ENCODE measurements around the gene PACS2.
A peak's percentile ranks its signal among the peaks of the same experiment; 100 is the strongest.
"Not testable (repeated sequence)": the region's sequence is repeated elsewhere in the genome, so short reads cannot be mapped to it uniquely, and the experiment has no call there.

PACS2 gene

GRCh38 chr14:105287249-105288102 is 27.1 kb upstream of the PACS2 start:
- 93% methylated on average over 23 of the region's 24 CpGs for WGBS (ENCODE audit: insufficient coverage)
- no peak for DNase-seq
- no peaks in the 10 kb centered on the region for H3K9me3 ChIP-seq (ENCODE audit: control extremely low read depth in 1 of 5, control insufficient read depth in 4 of 5, insufficient read depth in 2 of 5, low read depth in 1 of 5, low read length in 4 of 5)
- CTCF ChIA-PET: interaction anchor here (1.5 kb wide), 1 partner anchor 27 kb away, joined by 5 read pairs; no protein-coding TSS in a partner anchor
- no peak overlapping the region for H3K4me3 ChIP-seq (ENCODE audit: control insufficient read depth in 1 of 7, extremely low read depth in 1 of 7, insufficient read depth in 4 of 7, low read depth in 2 of 7, low read length in 6 of 7)
- H3K27ac ChIP-seq (ENCODE audit: insufficient read depth in 1 of 2, low read depth in 1 of 2, low read length in 2 of 2, poor library complexity in 1 of 2, severe bottlenecking in 2 of 2): no peak overlapping the region
- H3K27me3 ChIP-seq (replicated peaks in 2 of 5; ENCODE audit: control insufficient read depth in 4 of 5, insufficient read depth in 5 of 5, low read length in 4 of 5): no peaks in the 10 kb centered on the region
- H3K4me1 ChIP-seq (ENCODE audit: control extremely low read depth in 1 of 4, control insufficient read depth in 4 of 4, insufficient read depth in 4 of 4, low read length in 3 of 4): peaks cover 0 to 63% (median 54%) of the 10 kb centered on the region in 4 experiments
- H3K36me3 ChIP-seq (ENCODE audit: control insufficient read depth in 4 of 4, insufficient read depth in 4 of 4, low read length in 3 of 4): peaks cover 0 to 12% (median 2%) of the 10 kb centered on the region in 4 experiments
- POLR2A ChIA-PET: no interaction called here

GRCh38 chr14:105288936-105289335 is 25.6 kb upstream of the PACS2 start:
- 95% methylated on average over 6 of the region's 6 CpGs for WGBS (ENCODE audit: insufficient coverage)
- H3K27me3 ChIP-seq (replicated peaks in 2 of 5; ENCODE audit: control insufficient read depth in 4 of 5, insufficient read depth in 5 of 5, low read length in 4 of 5); H3K4me3 ChIP-seq (ENCODE audit: control insufficient read depth in 1 of 7, extremely low read depth in 1 of 7, insufficient read depth in 4 of 7, low read depth in 2 of 7, low read length in 6 of 7); H3K27ac ChIP-seq (ENCODE audit: insufficient read depth in 1 of 2, low read depth in 1 of 2, low read length in 2 of 2, poor library complexity in 1 of 2, severe bottlenecking in 2 of 2); H3K9me3 ChIP-seq (ENCODE audit: control extremely low read depth in 1 of 5, control insufficient read depth in 4 of 5, insufficient read depth in 2 of 5, low read depth in 1 of 5, low read length in 4 of 5); DNase-seq; H3K36me3 ChIP-seq (ENCODE audit: control insufficient read depth in 4 of 4, insufficient read depth in 4 of 4, low read length in 3 of 4): not testable (repeated sequence)
- ChIA-PET CTCF (interaction anchor here (0.6 to 2.4 kb wide), 2 partner anchors 14 to 351 kb away, joined by 3 to 8 read pairs; no protein-coding TSS in a partner anchor), POLR2A (interaction anchor here (0.7 kb wide), 2 partner anchors 40 to 119 kb away, joined by 3 read pairs; no protein-coding TSS in a partner anchor)
- peaks cover 0 to 65% (median 55%) of the 10 kb centered on the region in 4 experiments for H3K4me1 ChIP-seq (ENCODE audit: control extremely low read depth in 1 of 4, control insufficient read depth in 4 of 4, insufficient read depth in 4 of 4, low read length in 3 of 4)

GRCh38 chr14:105290621-105291346 is 23.8 kb upstream of the PACS2 start:
- peak; percentile 76 to 82 (median 77) for DNase-seq
- peak overlapping the region in 2 of 7 experiments; percentile 16 to 40 for H3K4me3 ChIP-seq (ENCODE audit: control insufficient read depth in 1 of 7, extremely low read depth in 1 of 7, insufficient read depth in 4 of 7, low read depth in 2 of 7, low read length in 6 of 7)
- POLR2A ChIA-PET: interaction anchor here (0.7 to 1.6 kb wide), 5 partner anchors 10 to 87 kb away, joined by 3 to 7 read pairs (median 3); partner anchors contain the start of genes BRF1 and BTBD6
- 16% methylated on average over 6 of the region's 13 CpGs for WGBS (ENCODE audit: insufficient coverage)
- CTCF ChIA-PET: interaction anchor here (0.6 to 3.5 kb wide), 19 partner anchors 9 to 315 kb away, joined by 3 to 16 read pairs (median 5); partner anchors contain the start of genes BRF1, BTBD6 and PACS2
- H3K27ac ChIP-seq (ENCODE audit: insufficient read depth in 1 of 2, low read depth in 1 of 2, low read length in 2 of 2, poor library complexity in 1 of 2, severe bottlenecking in 2 of 2): peak overlapping the region; percentile 95 to 96
- peaks cover 8 to 69% (median 61%) of the 10 kb centered on the region in 4 experiments for H3K4me1 ChIP-seq (ENCODE audit: control extremely low read depth in 1 of 4, control insufficient read depth in 4 of 4, insufficient read depth in 4 of 4, low read length in 3 of 4)
- H3K9me3 ChIP-seq (ENCODE audit: control extremely low read depth in 1 of 5, control insufficient read depth in 4 of 5, insufficient read depth in 2 of 5, low read depth in 1 of 5, low read length in 4 of 5): no peaks in the 10 kb centered on the region
- H3K27me3 ChIP-seq (replicated peaks in 2 of 5; ENCODE audit: control insufficient read depth in 4 of 5, insufficient read depth in 5 of 5, low read length in 4 of 5): no peaks in the 10 kb centered on the region
- H3K36me3 ChIP-seq (ENCODE audit: control insufficient read depth in 4 of 4, insufficient read depth in 4 of 4, low read length in 3 of 4): peaks cover 0 to 4% (median 0%) of the 10 kb centered on the region in 4 experiments

GRCh38 chr14:105292826-105293711 is 21.5 kb upstream of the PACS2 start:
- no peaks in the 10 kb centered on the region for H3K27me3 ChIP-seq (replicated peaks in 2 of 5; ENCODE audit: control insufficient read depth in 4 of 5, insufficient read depth in 5 of 5, low read length in 4 of 5)
- ChIA-PET CTCF (interaction anchor here (0.7 to 3.5 kb wide), 14 partner anchors 8 to 228 kb away, joined by 3 to 16 read pairs (median 6); partner anchors contain the start of genes BRF1, BTBD6, GPR132 and PACS2), POLR2A (interaction anchor here (0.6 to 3.1 kb wide), 7 partner anchors 8 to 218 kb away, joined by 3 to 22 read pairs (median 4); partner anchors contain the start of genes BRF1, BTBD6 and PACS2)
- H3K4me1 ChIP-seq (ENCODE audit: control extremely low read depth in 1 of 4, control insufficient read depth in 4 of 4, insufficient read depth in 4 of 4, low read length in 3 of 4): peaks cover 8 to 63% (median 57%) of the 10 kb centered on the region in 4 experiments
- H3K9me3 ChIP-seq (ENCODE audit: control extremely low read depth in 1 of 5, control insufficient read depth in 4 of 5, insufficient read depth in 2 of 5, low read depth in 1 of 5, low read length in 4 of 5): no peaks in the 10 kb centered on the region
- peak overlapping the region in 5 of 7 experiments; percentile 26 to 66 (median 50) for H3K4me3 ChIP-seq (ENCODE audit: control insufficient read depth in 1 of 7, extremely low read depth in 1 of 7, insufficient read depth in 4 of 7, low read depth in 2 of 7, low read length in 6 of 7)
- no peaks in the 10 kb centered on the region for H3K36me3 ChIP-seq (ENCODE audit: control insufficient read depth in 4 of 4, insufficient read depth in 4 of 4, low read length in 3 of 4)
- H3K27ac ChIP-seq (ENCODE audit: insufficient read depth in 1 of 2, low read depth in 1 of 2, low read length in 2 of 2, poor library complexity in 1 of 2, severe bottlenecking in 2 of 2): peak overlapping the region; percentile 95 to 96
- peak; percentile 86 to 97 (median 94) for DNase-seq
- 6% methylated on average over 20 of the region's 26 CpGs for WGBS (ENCODE audit: insufficient coverage)

- peak; percentile 81 to 96 (median 95) for DNase-seq
- POLR2A ChIA-PET: interaction anchor here (0.7 to 3.1 kb wide), 6 partner anchors 13 to 229 kb away, joined by 3 to 22 read pairs (median 3); partner anchors contain the start of genes BTBD6, GPR132 and PACS2
- H3K4me3 ChIP-seq (ENCODE audit: control insufficient read depth in 1 of 7, extremely low read depth in 1 of 7, insufficient read depth in 4 of 7, low read depth in 2 of 7, low read length in 6 of 7): peak overlapping the region in 4 of 7 experiments; percentile 1 to 66 (median 52)
- CTCF ChIA-PET: interaction anchor here (1.0 to 3.5 kb wide), 7 partner anchors 11 to 99 kb away, joined by 3 to 13 read pairs (median 4); partner anchors contain the start of gene PACS2
- no peaks in the 10 kb centered on the region for H3K36me3 ChIP-seq (ENCODE audit: control insufficient read depth in 4 of 4, insufficient read depth in 4 of 4, low read length in 3 of 4)
- WGBS (ENCODE audit: insufficient coverage): 12% methylated on average over 10 of the region's 15 CpGs
- H3K27me3 ChIP-seq (replicated peaks in 2 of 5; ENCODE audit: control insufficient read depth in 4 of 5, insufficient read depth in 5 of 5, low read length in 4 of 5): no peaks in the 10 kb centered on the region
- H3K9me3 ChIP-seq (ENCODE audit: control extremely low read depth in 1 of 5, control insufficient read depth in 4 of 5, insufficient read depth in 2 of 5, low read depth in 1 of 5, low read length in 4 of 5): no peaks in the 10 kb centered on the region
- peak overlapping the region; percentile 95 to 96 for H3K27ac ChIP-seq (ENCODE audit: insufficient read depth in 1 of 2, low read depth in 1 of 2, low read length in 2 of 2, poor library complexity in 1 of 2, severe bottlenecking in 2 of 2)
- H3K4me1 ChIP-seq (ENCODE audit: control extremely low read depth in 1 of 4, control insufficient read depth in 4 of 4, insufficient read depth in 4 of 4, low read length in 3 of 4): peaks cover 8 to 71% (median 60%) of the 10 kb centered on the region in 4 experiments
Measured at GRCh38 chr14:105294142-105294597, 20.4 kb upstream of the PACS2 start.

- ChIA-PET POLR2A (interaction anchor here (1.6 kb wide), 1 partner anchor 17 kb away, joined by 6 read pairs; the partner anchor contains the start of gene PACS2), CTCF (interaction anchor here (1.0 to 3.5 kb wide), 4 partner anchors 8 to 207 kb away, joined by 3 to 13 read pairs (median 4); partner anchors contain the start of gene PACS2)
- whole genome bisulfite sequencing (ENCODE audit: insufficient coverage): 100% methylated on average over 4 of the region's 11 CpGs
- H3K4me1 ChIP-seq (ENCODE audit: control extremely low read depth in 1 of 4, control insufficient read depth in 4 of 4, insufficient read depth in 4 of 4, low read length in 3 of 4): peaks cover 13 to 58% (median 52%) of the 10 kb centered on the region in 4 experiments
- H3K9me3 ChIP-seq (ENCODE audit: control extremely low read depth in 1 of 5, control insufficient read depth in 4 of 5, insufficient read depth in 2 of 5, low read depth in 1 of 5, low read length in 4 of 5); H3K36me3 ChIP-seq (ENCODE audit: control insufficient read depth in 4 of 4, insufficient read depth in 4 of 4, low read length in 3 of 4); DNase-seq; H3K27ac ChIP-seq (ENCODE audit: insufficient read depth in 1 of 2, low read depth in 1 of 2, low read length in 2 of 2, poor library complexity in 1 of 2, severe bottlenecking in 2 of 2); H3K4me3 ChIP-seq (ENCODE audit: control insufficient read depth in 1 of 7, extremely low read depth in 1 of 7, insufficient read depth in 4 of 7, low read depth in 2 of 7, low read length in 6 of 7); H3K27me3 ChIP-seq (replicated peaks in 2 of 5; ENCODE audit: control insufficient read depth in 4 of 5, insufficient read depth in 5 of 5, low read length in 4 of 5): not testable (repeated sequence)
Measured at GRCh38 chr14:105297311-105297710, 17.2 kb upstream of the PACS2 start.

Data from common myeloid progenitor, CD34-positive (primary cell).